CD4-positive, alpha-beta T cell treated with Interferon alpha-2 for 1 hour (primary cell): ENCODE results near the gene PIGL.
"Not testable (repeated sequence)": the region's sequence is repeated elsewhere in the genome, so short reads cannot be mapped to it uniquely, and the experiment has no call there.

ENCODE experiments used
- DNase-seq, 2 donors: peaks; one replicate each; pipeline ENCODE4 v3.0.0-alpha.2; 2020 to 2022

The PIGL gene

GRCh38 chr17:16222406-16222805 is 5.4 kb downstream of the PIGL start:
- no peak for DNase-seq

- DNase-seq, result not testable (repeated sequence)
These were observed 13.0 kb downstream of the PIGL start for GRCh38 chr17:16229912-16230561.

GRCh38 chr17:16232391-16232790 is 15.4 kb downstream of the PIGL start:
- DNase-seq, result no peak

- DNase-seq, result no peak
These were observed 22.9 kb downstream of the PIGL start for GRCh38 chr17:16239931-16240330.

GRCh38 chr17:16241906-16242399 is 24.9 kb downstream of the PIGL start:
- no peak for DNase-seq

GRCh38 chr17:16243385-16243784 is 26.4 kb downstream of the PIGL start:
- no peak for DNase-seq

GRCh38 chr17:16243801-16244567 is 27.0 kb downstream of the PIGL start:
- DNase-seq, result no peak

- no peak for DNase-seq
These were observed 30.6 kb downstream of the PIGL start for GRCh38 chr17:16247586-16247984.

GRCh38 chr17:16250635-16251034 is 33.6 kb downstream of the PIGL start:
- DNase-seq, result no peak

- no peak for DNase-seq
These were observed 34.0 kb downstream of the PIGL start for GRCh38 chr17:16251043-16251442.

- DNase-seq, result no peak
These were observed 34.5 kb downstream of the PIGL start for GRCh38 chr17:16251556-16251955.

GRCh38 chr17:16254773-16255400 is 37.9 kb downstream of the PIGL start:
- DNase-seq, result no peak

GRCh38 chr17:16255481-16255921 is 38.5 kb downstream of the PIGL start:
- no peak for DNase-seq

GRCh38 chr17:16258901-16259300 is 41.9 kb downstream of the PIGL start:
- no peak for DNase-seq

- no peak for DNase-seq
These were observed 42.9 kb downstream of the PIGL start for GRCh38 chr17:16259926-16260325.

GRCh38 chr17:16261049-16261448 is 44.0 kb downstream of the PIGL start:
- DNase-seq, result no peak

- DNase-seq, result no peak
These were observed 45.2 kb downstream of the PIGL start for GRCh38 chr17:16262201-16262600.

GRCh38 chr17:16267174-16267573 is 50.2 kb downstream of the PIGL start:
- DNase-seq, result no peak

- DNase-seq, result no peak
These were observed 52.6 kb downstream of the PIGL start for GRCh38 chr17:16269658-16270057.

GRCh38 chr17:16272111-16272840 is 55.3 kb downstream of the PIGL start:
- DNase-seq, result no peak

- DNase-seq, result no peak
These were observed 56.5 kb downstream of the PIGL start for GRCh38 chr17:16273499-16273898.

GRCh38 chr17:16273929-16274339 is 56.9 kb downstream of the PIGL start:
- DNase-seq, result no peak

- no peak for DNase-seq
These were observed 58.0 kb downstream of the PIGL start for GRCh38 chr17:16275024-16275423.
